ENCODE measurements around the gene ZNF691.
"Not testable (repeated sequence)": the region's sequence is repeated elsewhere in the genome, so short reads cannot be mapped to it uniquely, and the experiment has no call there.

Gene ZNF691

GRCh38 chr1:42860339-42861013 lies 14.1 kb downstream of the ZNF691 start:
- no peak for DNase-seq (ENCODE audit: low spot score)

GRCh38 chr1:42861014-42861399 lies 14.6 kb downstream of the ZNF691 start:
- no peak for DNase-seq (ENCODE audit: low spot score)

- no peak for DNase-seq (ENCODE audit: low spot score)
These were observed 20.1 kb downstream of the ZNF691 start for GRCh38 chr1:42866549-42866948.

- not testable (repeated sequence) for DNase-seq (ENCODE audit: low spot score)
These were observed 22.1 kb downstream of the ZNF691 start for GRCh38 chr1:42868466-42868865.

- DNase-seq (ENCODE audit: low spot score) = not testable (repeated sequence)
These were observed 22.8 kb downstream of the ZNF691 start for GRCh38 chr1:42869254-42869653.

GRCh38 chr1:42869751-42870150 lies 23.3 kb downstream of the ZNF691 start:
- not testable (repeated sequence) for DNase-seq (ENCODE audit: low spot score)

- DNase-seq (ENCODE audit: low spot score) = not testable (repeated sequence)
These were observed 26.7 kb downstream of the ZNF691 start for GRCh38 chr1:42873108-42873507.

GRCh38 chr1:42873670-42874069 lies 27.3 kb downstream of the ZNF691 start:
- no peak for DNase-seq (ENCODE audit: low spot score)

- DNase-seq (ENCODE audit: low spot score) = no peak
These were observed 29.6 kb downstream of the ZNF691 start for GRCh38 chr1:42876009-42876408.

- DNase-seq (ENCODE audit: low spot score) = no peak
These were observed 31.0 kb downstream of the ZNF691 start for GRCh38 chr1:42877380-42877779.

- DNase-seq (ENCODE audit: low spot score) = no peak
These were observed 34.0 kb downstream of the ZNF691 start for GRCh38 chr1:42880384-42880783.

- no peak for DNase-seq (ENCODE audit: low spot score)
These were observed 39.8 kb downstream of the ZNF691 start for GRCh38 chr1:42886046-42886739.

- DNase-seq (ENCODE audit: low spot score) = no peak
These were observed 40.4 kb downstream of the ZNF691 start for GRCh38 chr1:42886800-42887199.

- DNase-seq (ENCODE audit: low spot score) = no peak
These were observed 41.0 kb downstream of the ZNF691 start for GRCh38 chr1:42887366-42887765.

- DNase-seq (ENCODE audit: low spot score) = no peak
These were observed 41.7 kb downstream of the ZNF691 start for GRCh38 chr1:42888013-42888633.

- no peak for DNase-seq (ENCODE audit: low spot score)
These were observed 42.9 kb downstream of the ZNF691 start for GRCh38 chr1:42889264-42889663.

GRCh38 chr1:42891465-42892138 lies 45.2 kb downstream of the ZNF691 start:
- DNase-seq (ENCODE audit: low spot score) = no peak

- DNase-seq (ENCODE audit: low spot score) = not testable (repeated sequence)
These were observed 53.5 kb downstream of the ZNF691 start for GRCh38 chr1:42899960-42900359.
